Ureter (tissue), 1 donor: ENCODE data around the gene DRC3. TPM values are rescaled to one million over a fixed set of nuclear protein-coding genes. Genes with fewer than 3 reads are reported as not detected.

Experiments
- DNase-seq: peaks from one replicate; pipeline ENCODE4 v3.0.0-alpha.2; 2020; ENCODE audit warnings: low spot score
- total RNA-seq: library from RNA; stranded (reverse); gene quantifications from one replicate; pipeline ENCODE4 v1.2.4, GENCODE V29; 2023
- donor health status: DM: yes; HTN: yes; CAD: no.

Gene DRC3
- total RNA-seq, 1 donor from 2014 or later, result 2.0 TPM

DNA sequence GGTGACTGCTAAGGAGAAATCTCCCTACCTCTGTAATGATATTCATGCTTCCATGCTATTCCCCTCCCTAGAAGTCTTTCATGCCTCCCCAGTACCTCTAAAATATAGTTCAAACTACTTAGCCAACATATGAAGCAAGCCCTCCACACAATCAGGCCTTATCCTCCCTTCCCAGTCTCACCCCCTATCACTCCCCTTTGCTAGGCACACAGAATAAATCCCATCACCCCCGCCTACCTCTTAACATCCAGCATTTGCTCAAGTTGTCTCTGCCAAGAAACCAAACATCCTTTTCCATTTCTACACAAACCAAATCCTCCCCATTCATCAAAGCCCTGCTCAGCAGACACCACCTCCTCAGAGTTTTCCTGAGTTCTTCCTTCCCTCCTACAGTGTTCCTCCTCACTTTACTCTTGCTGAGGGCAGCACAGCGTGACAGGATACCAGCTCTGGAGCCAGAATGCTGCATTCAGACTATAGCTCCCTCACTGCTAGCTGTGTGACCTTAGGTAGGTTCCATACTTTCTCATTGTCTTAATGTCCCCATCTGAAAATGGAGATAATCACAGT lies 7.4 kb upstream of the DRC3 start:
- no peak for DNase-seq

DNA sequence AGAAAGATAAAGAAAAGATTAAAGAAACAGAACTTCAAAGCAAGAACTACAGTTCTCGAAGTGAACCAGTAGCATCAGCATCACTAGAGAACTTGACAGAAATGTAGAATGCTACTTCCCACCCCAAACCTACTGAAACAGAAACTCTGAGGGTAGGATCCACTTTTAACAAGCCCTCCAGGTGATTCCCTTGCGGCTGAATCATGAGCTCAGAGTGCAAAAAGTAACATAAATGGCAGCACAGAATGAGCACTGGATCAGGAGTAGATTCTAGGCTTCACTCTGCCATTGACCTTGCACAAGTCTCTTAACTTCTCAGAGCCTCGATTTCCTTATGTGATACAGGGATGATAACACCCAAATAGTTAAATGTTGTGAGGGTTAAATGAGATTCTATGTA lies 6.3 kb upstream of the DRC3 start:
- no peak for DNase-seq

DNA sequence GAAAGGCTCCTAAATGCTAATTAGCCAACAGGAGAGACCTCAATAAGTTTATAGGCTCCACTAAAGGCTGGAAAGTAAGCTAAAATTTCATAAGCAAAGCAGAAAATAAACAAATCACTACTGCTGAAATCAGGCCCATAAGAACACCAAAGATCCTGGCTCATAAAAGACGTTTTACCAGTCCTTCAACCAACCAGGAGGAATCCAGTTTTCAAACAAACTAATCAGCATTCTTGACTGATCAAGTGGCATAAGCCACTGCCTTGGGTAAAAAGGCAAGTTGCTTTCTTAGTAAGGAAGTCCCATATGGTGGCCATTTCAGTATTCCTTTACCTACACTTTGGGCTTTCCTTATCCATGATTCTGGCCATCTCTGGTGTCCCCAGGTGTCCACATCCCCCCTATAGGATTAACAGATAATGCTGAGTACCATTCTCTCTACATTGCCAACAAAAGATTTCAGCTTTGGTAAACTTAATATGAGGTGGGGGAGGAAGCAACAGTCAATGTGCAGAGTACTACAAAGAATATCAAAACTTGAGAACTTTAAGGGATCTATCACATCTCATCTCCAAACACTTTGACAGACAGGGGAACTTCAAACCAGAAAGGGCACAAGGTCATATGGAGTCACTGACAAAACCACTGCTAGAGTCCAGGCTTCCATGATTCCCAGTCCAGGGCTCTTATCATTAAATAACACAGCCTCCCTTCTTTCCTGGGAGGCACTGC lies 1.8 kb upstream of the DRC3 start:
- no peak for DNase-seq

DNA sequence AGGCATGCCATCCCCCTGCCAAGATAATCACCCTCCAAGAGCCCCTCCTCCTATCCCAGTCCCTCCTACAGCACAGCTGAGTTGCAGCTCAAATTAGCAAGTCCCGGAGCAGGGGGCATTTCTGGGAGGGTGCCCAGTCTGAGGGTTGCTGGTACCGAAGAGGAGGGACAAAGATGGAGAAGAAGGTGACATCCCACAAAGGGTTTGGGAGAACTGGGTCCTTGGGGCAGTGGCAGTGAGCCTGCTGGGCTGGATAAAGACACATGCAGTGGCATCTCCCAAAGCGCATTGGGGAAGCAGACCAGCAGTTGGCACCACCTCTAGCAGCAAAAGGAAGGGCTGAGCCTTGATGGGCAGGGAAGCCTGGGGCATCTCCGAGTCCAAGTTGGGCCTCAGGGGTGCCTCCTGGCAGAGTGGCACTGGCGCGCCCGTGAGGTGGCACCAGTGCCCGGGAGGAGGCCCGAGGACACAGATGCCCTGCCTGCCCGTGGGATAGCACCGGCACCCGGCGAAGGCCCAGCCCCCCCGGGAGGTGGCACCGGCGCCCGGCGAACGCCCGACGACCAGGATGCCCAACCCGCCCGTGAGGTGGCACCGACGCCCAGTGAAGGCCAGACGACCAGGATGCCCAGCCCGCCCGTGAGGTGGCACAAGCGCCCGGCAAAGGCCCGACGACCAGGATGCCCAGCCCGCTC lies 1.1 kb upstream of the DRC3 start:
- peak; percentile 61 for DNase-seq

DNA sequence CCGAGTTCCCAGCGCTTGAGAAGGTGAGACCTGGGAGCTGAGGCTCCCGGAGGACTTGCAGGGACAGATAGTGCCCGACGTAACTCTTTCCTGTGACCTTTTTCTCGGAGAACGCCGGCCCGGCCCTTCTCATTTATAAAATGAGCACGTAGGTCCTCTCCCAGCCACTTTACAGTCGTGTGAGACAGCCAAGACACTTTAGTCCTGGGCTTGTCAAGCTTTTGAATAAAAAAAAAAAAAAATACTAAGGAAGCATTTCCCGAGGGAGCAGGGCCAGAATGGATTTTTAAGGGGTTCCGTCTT lies 241 bp downstream of the DRC3 start:
- no peak for DNase-seq

DNA sequence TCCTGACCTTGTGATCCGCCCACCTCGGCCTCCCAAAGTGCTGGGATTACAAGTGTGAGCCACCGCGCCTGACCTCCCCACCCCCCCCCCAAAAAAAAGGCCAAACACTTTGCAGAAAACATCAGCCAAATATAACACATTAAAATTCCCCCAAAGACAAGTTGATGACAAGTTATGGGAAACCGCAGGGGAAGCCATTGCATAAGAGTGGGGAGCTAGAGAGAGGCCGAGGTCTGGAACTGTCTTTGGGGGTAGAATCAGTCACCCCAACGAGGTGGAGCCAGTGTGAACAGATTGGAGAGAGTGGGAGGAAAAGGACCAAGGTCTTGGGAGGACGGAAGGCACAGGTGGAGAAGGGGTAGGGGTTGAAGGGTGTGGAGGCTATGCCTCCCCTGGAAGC lies 2.8 kb downstream of the DRC3 start:
- DNase-seq, result no peak

DNA sequence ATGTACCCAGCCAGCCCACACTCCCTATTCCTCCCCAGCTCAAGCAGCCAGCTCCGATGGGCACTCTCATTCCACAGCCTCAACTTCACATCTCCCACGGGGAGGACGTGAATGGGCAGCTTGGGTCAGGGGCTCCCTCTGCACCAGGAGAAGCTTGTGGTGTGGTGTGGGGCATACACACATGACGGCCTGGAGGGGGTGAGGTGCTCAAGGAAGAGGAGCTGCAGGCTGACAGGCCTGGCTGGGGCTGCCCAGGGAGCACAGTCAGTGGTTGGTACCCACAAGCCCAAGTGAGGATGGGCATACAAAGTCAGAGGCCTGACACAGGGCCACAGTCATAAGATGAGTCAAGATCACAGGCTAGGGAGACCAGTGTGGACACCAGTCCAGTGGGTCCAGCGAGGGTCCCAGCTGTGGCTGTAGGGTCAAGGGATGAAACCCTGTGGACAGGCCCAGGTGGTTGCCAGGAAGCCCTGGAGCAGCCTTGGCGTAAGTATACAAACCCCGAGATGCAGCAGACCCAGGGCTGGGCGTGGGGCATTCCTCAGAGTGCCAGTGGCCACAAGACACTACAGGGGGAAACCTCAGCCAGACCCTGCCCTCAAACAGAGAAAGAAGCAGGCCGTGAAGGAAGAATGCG lies 4.4 kb downstream of the DRC3 start:
- no peak for DNase-seq

DNA sequence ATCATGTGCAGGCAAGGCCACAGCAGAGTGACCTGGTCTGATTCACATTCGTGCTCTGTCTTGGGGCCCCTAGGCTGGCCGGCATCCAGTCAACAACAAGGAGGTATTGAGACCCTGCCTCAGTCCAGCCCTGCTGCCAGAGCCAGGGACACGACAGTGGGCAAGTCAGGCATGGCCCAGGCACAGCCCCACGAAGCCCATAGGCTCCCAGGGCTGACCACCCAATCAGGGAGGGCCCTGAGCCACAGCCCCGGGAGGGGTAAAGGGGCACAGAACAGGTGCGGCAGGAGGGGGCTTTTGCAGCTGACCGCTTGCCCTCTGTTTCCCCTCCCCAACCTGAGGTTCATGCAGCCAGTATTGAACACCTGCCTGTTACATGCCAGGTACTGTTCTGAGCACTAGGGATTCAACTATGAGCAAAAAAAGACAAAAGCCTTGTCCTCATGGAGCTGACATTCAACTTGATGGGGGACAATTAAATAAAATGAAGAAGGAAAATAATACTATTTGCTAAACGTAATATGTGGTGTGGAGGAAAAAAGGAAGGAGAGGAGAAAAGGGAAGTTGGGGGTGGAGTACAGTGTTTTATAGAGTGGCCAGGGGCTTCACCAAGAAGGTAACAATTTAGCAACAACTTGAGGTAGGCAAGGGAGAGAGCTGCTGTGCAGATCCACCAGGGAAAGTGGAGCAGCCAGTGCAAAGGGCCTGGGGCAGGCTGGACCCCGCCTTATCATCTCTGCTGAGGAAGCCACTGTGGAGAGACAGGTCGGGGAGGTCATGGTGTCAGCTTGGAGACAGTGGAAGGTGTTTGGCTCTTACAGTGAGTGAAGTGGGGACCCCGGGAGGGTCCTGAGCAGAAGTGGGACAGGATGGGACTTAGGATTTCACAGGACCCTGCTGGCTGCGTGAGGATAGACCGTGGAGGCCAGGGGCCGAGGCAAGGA lies 6.1 kb downstream of the DRC3 start:
- DNase-seq, result no peak

DNA sequence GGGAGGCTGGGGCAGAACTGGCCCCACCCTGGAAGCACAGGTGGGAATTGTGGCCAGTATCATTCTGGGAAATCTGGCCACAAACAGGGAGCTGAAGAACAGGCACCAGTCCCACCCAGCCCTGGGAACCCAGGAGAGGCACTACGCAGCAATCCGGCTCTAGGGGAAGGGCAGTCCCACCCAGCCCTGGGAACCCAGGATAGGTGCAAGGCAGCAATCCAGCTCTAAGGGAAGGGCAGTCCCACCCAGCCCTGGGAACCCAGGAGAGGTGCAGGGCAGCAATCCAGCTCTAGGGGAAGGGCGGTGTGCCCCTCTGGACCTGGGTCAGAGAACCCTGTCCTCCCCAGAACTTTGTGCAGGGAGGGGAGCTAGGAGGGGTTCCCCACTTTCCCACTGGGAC lies 7.1 kb downstream of the DRC3 start:
- no peak for DNase-seq

DNA sequence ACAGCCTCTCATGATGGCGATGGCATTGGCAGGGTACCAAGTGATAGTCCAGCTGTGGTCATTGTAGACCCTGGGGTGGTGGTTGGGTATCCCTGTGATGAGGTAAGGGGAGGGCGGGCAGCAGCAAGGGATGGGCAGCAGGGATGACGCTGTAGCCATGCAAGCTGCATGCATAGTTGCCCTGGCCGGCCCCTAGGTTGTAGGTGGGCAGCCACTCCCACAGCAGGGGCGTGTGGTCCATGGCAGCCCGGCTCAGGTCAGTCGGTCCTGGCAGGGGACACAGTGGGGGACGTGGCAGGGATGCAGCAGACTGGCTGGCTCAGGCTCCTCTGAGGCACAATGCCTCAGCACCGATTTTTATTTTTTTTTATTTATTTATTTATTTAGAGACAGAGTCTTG lies 8.7 kb downstream of the DRC3 start:
- no peak for DNase-seq

DNA sequence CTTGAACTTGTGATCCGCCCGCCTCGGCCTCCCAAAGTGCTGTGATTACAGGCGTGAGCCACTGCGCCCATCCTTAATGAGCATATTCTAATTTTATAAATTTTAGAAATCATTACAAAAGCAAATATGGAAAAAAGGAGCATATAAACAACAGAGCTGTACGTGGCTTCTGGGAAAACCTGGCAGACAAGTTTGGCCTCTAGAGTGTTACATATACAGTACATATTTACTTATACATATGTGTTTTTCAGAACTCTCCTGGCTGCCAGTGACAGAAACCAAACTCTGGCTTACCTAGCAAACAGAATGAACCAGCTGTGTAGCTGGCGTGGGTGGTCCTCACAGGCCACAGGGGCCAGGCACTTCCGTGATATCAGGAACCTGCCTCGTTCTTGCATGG lies 10.1 kb downstream of the DRC3 start:
- DNase-seq, result no peak

DNA sequence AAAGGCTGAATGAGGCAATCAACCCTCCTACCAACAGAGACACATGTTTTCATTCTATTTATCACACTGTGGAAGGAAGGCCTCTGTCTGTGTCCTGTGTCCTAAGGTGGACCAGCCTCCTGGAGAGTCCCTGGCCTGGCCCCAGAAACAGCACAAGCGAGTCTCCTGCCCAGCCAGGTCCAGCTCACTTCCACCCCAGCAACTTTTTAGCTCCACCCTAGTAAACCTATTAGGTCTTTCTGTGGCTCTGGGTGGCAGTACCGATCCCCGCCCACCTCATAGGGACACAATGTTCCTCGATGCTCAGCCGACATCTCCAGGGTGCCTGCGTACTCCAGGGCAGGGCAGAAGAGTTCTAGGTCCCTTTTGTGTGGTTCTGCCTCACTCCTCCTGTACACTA lies 10.7 kb downstream of the DRC3 start:
- peak; percentile 54 for DNase-seq

DNA sequence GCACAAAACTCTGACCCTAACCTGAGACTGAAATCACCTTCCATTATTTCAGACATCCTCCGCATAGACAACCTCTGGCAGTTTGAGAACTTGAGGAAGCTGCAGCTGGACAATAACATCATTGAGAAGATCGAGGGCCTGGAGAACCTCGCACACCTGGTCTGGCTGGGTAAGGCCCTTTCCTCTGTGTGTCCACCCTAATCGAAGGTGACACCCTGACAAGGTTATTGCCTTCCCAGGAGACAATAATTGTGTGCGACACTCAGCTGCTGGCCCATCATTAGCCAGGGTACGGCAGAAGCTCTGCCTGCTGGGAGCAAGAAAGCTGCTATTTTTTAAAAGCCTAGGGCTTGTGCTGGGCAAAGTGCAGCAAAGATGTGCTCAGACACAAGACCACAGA lies 11.1 kb downstream of the DRC3 start:
- DNase-seq, result no peak

DNA sequence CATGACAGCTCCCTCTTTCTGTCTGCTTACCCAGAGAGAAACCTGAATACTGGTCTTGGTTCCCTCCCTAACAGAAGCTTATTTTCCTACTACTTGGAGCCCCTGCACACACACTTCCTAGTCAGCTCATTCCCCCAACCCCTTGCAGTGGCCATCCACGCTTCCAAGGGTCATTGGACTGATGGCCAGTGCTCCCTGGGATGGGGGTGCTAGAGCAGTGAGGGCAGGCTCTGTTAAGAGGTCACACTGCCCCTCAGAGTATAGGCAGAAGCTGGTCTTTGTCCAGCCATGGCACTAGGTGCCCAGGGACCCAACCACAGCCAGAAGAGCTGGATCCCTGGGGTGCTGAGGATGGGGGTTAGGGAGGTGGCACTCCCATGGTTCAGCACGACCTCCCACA lies 12.5 kb downstream of the DRC3 start:
- DNase-seq, result no peak

DNA sequence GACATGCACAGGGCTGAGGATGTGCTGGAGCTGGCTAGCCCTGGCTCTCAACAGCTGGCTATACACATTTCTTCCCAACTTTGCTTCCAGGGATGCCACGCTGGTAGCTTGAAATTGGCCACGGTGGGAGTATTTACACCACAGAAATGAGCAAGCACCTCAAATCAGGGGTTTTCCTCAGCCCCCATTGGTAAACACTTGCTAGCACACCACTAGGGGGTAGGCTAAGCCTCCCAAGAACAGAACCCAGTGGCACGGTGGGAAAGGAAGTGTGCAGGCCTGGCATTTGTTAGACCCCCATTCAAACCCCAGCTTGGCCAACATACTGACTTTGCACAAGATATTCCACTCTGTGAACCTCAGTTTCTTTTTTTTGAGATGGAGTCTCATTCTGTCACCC lies 12.9 kb downstream of the DRC3 start:
- DNase-seq, result no peak

DNA sequence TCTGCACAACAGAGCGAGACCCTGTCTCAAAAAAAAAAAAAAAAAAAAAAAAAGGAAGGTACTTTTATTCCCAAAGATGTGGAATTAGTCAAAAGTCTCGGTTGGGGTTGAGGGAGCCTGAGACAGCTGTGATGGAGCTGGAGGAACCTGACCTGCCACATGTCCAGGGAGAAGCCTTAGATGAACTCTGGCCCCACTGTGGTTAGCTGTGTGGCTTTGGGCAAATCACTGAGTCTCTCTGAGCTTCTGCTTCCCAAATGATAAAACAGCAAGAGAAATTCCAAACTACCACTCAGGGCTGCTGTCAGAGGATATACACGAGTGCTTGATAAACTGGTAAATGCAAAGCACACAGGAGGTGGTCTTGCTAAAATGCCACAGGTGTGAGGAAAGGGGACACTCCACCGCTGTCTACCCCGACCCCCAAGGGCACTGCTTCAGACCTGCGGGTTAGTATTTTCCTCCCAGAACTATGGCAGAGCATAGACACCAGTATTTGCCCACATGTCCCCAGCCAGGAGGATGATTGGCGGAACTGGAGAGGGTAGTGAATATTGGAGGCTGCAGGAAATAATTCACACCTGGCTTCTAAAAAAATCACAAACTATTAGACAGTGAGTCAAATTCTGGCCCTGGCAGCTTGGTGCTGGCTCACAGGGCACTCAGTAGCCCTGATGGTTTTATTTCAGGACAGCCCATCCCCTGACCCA lies 14.7 kb downstream of the DRC3 start:
- DNase-seq, result no peak

DNA sequence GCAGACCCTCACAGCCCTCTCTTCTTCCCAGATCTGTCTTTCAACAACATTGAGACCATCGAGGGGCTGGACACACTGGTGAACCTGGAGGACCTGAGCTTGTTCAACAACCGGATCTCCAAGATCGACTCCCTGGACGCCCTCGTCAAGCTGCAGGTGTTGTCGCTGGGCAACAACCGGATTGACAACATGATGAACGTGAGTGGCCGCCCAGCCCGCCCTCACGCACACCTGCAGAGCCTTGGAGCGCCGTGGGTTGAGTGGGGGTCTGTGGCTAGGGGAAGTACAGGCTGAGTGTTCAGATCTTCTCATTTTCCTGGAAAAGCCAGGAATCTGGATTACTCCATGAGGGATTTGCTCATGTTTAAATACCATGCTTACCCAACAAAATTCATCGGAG lies 15.2 kb downstream of the DRC3 start:
- no peak for DNase-seq

DNA sequence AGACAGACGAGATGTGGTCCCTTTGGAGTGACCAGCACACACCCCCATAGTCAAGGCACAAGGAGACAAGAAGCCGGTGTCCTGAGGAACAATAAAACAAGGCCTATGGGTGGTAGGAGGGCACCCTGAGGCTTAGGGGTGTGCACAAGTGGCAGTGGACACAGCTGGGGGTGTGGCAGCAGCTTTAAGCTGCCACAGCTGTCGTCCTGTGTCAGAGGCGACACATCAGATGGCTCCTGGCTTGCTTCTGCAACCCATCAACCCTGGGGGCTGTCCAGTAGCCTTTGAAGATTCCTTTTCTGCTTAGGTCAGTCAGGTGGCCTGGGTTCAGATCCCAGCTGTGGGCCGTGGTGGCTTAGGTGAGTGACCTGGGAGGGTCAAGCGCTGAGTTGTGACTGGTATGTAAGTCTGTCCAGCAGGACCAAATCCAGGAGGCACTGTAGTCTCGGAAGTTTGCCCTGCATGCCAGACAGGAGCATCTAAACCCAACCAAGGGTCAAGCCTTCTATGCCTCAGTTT lies 15.8 kb downstream of the DRC3 start:
- DNase-seq, result no peak

DNA sequence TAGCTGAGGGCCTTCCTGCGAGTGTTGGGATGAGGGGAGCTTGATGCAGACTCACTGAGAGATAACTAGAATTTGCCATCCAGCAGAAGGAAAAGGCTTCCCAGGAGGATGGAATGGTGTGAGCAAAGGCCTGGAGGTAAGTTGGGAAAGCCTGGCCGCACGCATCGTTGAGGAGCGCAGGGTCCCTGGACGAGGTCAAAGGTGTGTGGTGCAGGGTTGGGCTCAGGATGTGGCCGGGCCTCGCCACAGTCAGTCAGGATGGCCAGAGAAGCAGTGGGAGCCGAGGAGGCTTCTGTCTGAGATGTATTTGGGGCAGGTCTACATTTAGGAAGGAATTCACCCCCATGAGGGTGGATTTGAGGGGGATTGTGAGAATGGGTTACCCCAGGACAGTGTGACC lies 16.4 kb downstream of the DRC3 start:
- no peak for DNase-seq

DNA sequence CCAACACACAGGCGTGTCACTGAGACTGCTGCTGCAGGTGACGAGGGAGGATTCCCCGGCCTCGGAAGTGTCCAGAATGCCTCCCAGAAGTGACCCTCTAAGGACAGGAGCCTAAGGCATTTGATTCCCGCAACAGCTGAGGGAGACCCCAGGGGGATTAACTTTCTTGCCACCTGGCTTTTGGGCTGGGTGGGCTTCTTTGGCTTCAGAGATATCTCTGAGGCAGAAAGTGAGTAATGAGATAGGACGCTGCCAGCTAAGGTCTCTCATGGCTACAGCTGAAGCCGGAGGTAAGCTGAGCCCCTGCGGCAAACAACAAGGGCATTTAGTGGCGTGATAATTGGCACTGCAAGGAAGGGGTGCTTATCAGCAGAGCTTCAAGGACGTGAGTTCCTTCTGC lies 17.0 kb downstream of the DRC3 start:
- no peak for DNase-seq

DNA sequence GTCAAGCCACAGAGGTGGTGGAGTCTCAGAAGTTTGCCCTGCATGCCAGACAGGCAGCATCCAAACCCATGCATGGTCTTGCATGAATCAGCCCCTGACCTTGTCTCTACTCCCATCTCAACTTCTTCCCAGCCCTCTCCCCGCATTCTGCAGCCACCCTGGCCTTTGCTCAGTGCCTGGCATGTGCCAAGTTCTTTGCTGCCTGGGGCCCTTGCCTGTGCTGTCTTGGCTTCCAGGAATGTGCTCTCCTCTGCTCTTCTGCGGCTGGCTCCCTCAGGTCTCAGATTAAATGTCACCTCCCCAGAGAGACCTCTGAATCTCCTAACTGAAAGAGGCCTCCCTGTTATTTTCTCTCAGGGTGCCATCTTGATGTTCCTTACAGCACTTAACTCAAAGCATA lies 17.6 kb downstream of the DRC3 start:
- DNase-seq, result no peak
